HG02623 (cell line): ENCODE data around the gene CRYBB1.

Experiments used
- ATAC-seq: cut with Tn5 transposase; IDR thresholded peaks from one replicate; pipeline ENCODE4 v1.9.1; 2021; ENCODE audit warnings: moderate library complexity; ENCODE audit not compliant: unreplicated experiment

The CRYBB1 gene

DNA sequence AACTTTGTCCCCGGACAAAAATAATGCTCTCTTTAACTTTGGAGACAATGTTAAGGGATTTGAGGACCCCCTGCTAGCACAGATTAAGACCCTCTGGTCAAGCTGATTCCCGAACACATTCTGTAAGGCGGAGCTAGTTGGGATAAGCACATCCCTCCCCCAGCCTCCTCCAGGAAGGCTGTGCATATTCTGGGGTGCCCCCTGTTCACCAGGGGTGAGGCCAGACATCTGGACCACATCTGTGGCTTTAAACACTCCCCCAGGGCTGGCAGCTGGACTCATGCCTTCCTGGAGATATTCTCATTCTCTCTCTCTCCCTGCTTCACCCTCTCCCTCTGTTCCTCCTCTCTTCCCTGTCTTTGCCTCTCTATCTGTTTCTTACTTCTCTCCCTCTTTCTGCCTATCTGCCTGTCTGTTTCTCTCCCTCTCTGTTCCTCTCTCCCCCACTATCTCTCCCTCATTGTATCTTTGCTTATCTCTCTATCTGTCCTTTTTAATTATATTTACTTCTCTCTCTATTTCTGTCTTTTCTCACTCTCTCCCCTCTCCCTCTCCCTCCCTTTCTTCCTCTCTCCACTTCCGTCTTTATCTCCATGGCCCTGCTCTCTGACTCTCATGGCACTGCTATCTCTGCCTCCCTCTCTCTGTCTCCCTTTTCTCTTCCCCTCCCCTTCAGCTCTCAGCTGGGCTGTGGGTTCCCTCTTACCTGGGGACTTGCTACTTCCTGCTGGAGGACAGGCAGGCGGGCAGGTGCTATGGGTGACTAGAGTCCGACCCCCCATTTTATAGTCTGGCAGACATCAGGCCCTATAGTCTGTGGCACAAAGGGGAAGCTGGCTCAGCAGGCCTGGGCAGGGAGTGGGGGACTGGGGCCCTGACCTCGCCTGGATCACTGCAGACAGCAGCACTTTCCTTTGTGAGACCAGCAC, at the start of gene CRYBB1:
TSS of gene CRYBB1 (minus strand) at position 757 of the 929 bp plus-strand sequence. CDS start 1,708 bp downstream, outside the sequence.
- no peak for ATAC-seq

- ATAC-seq, result no peak
These were observed 49.3 kb upstream of the CRYBB1 start for GRCh38 chr22:26667140-26667539.

- no peak for ATAC-seq
These were observed 48.0 kb upstream of the CRYBB1 start for GRCh38 chr22:26665813-26666231.

- no peak for ATAC-seq
These were observed 45.6 kb upstream of the CRYBB1 start for GRCh38 chr22:26663374-26663923.

DNA sequence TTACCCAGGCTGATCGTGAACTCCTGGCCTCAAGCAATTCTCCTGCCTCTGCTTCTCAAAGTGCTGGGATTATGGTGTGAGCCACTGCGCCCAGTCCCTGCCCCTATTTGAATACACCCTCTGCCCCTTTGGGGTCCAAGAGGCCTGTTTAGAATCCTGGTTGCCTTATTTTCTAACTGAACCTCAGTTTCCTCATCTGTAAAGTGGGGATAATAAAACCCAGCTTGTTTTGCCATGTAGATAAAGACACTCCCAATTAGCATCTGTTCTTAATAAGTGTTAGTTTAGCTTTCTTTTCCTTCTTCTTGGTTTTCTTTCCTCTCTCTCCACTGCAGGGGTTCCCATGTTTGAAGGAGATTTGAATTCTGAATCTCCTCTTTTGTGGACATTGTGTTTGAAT, 44.3 kb upstream of the CRYBB1 start:
- ATAC-seq, result no peak

- no peak for ATAC-seq
These were observed 43.2 kb upstream of the CRYBB1 start for GRCh38 chr22:26660961-26661578.

DNA sequence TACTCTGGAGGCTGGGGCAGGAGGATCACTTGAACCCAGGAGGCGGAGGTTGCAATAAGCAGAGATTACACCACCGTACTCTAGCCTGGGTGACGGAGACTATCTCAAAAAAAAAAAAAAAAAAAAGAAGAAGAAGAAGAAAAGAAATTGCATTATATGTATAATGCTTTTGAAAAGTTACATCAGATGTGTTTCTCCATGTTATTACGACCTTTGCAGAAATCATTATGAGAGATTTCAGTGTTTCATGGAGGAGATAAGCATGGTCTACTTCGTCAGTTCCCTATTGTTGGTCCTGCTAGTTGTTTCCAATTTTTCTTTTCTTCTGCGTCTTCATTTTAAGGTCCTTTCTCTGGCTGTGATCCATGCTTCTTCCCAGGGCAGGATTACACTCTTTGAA, 42.5 kb upstream of the CRYBB1 start:
- no peak for ATAC-seq

- ATAC-seq, result peak; percentile 50
These were observed 41.0 kb upstream of the CRYBB1 start for GRCh38 chr22:26658671-26659478.

GRCh38 chr22:26658161-26658560, 40.3 kb upstream of the CRYBB1 start:
- no peak for ATAC-seq

- no peak for ATAC-seq
These were observed 39.3 kb upstream of the CRYBB1 start, which contains the start of gene MIAT for GRCh38 chr22:26656891-26657851. TSS of gene MIAT (plus strand) at chr22:26657588.

DNA sequence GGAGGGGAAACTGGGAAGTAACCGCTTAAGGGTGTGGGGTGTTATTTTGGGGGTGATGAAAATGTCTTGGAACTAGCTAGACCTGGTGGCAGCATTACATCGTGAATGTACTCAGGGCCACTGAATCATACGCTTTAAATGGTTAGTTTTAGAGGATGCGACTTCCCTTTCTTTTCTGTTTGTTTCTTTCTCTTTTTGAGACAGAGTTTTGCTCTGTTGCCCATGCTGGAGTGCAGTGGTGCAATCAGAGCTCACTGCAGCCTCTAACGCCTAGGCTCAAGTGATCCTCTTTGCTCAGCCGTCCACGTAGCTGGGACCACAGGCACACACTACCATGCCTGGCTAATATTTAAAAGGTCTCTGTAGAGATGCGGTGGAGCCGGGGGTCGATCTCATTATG, 34.0 kb upstream of the CRYBB1 start:
- no peak for ATAC-seq

- no peak for ATAC-seq
These were observed 33.0 kb upstream of the CRYBB1 start for GRCh38 chr22:26650722-26651421.

DNA sequence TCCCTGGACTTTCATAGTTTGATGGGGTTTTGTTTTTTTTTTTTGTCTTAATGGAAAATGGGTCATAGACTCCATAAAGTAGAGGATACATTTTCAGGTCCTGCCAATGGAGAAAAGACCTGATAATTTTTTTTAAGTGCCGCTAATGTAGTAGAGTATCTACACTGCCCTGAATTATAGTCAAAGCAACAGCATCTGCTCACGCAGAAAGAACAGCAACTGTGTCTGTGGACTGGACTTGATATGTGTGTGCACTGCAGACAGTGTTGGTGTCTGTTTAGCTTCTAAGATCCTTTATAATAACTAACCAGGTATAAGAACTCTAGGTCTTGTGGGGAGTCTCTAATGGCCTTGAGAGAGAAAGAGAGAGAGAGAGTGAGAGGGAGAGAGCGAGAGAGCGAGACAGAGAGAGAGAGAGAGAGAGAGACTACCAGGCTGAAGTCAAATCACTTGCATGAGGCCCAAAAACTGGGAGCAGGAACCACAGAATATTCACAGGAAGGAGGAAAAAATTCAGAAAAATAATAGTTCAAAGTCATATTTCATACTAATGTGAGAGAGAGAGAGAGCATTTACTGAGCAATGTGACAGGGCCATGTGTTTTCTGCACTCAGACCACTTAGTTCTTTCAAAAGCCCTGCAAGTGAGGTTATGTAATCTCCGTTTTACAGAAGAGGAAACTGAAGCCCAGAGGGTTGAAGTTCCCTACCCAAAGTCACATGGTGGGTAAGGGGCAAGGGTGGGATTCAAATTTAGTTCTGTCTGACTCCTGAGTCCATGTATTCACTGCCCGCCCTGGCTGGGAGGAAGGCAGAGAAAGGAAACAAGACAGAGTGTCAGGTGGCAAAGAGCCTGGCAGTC, 30.9 kb upstream of the CRYBB1 start:
- ATAC-seq, result no peak

DNA sequence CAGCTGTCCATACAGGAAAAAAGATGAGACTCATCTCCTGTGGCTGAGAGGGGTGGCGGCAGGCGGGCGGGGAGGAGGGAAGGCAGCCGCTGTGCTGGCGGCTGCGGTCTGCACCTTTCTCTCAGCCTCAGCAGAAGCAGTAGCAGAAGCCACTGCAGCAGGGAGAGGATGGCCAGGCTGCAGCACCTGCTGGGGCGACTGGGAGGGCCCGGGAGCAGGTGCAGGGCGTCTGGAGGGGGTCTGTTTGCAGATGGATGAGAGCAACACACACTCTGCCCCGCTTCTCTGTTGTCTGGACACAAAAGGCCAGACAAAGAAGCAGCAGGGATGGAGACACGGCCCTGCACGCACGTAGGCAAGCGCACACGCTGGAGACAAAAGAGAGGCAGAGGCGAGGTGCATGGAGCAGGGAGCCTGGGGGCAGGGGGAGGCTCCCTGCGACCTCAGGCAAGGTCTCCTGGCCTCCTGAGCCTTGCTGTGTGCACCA, 30.2 kb upstream of the CRYBB1 start:
- no peak for ATAC-seq

DNA sequence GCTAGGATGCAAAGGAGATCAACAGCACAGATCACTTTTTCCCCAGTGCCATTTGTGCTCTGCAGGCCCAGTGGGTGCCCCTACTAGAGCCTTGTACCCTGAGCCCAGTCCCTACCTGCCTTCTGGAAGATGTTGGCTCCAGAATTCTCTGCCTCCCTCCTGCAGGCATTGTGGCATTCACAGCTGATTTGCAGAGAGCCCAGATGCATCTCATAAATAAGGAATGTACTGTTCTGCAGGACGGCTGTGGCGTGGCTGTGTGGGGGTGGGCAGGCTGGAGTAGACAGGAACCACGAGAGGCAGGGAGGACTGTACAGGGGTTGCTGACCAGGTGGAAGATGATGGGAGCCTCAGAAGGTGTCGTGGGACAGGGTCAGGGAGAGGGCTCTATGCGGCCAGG, 28.3 kb upstream of the CRYBB1 start:
- ATAC-seq, result no peak

DNA sequence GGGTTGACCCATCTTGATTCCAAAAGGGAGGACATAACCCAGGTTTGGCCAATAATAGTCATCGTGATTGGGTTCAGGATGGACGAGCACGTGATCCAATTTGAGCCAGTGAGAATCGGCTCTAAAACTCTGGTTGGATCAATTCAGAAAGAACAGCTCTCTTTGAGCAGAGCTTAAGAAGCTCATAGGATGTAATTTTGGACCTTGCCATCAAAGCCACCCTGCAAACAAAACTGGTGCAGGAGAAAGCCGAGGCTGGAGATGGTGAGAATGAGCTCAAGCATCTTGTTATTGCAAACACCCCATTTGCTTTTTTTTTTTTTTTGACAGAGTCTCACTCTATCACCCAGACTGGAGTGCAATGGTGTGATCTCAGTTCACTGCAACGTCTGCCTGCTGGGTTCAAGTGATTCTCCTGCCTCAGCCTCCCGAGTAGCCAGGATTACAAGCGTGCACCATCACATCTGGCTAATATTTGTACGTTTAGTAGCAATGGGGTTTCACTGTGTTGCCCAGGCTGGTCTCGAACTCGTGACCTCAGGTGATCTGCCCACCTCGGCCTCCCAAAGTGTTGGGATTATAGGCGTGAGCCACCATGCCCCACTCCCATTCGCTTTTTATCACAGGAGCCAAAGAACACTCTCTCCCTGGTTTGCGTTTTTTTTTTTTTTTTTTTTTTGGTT, 25.7 kb upstream of the CRYBB1 start:
- no peak for ATAC-seq
